ENCODE data around the gene ICAM4.

GRCh38 chr19:10317045-10317856 is 30.5 kb downstream of the ICAM4 start:
- TF ChIP-seq CTCF (IDR thresholded peaks at IDR 0.05; ENCODE audit: low read depth, low read length) (no peak), EZH2phosphoT487 (IDR thresholded peaks at IDR 0.05; ENCODE audit: low read depth) (no peak)

All from OCI-LY3 (cell line).